ENCODE measurements around the gene MYMX.

DNA sequence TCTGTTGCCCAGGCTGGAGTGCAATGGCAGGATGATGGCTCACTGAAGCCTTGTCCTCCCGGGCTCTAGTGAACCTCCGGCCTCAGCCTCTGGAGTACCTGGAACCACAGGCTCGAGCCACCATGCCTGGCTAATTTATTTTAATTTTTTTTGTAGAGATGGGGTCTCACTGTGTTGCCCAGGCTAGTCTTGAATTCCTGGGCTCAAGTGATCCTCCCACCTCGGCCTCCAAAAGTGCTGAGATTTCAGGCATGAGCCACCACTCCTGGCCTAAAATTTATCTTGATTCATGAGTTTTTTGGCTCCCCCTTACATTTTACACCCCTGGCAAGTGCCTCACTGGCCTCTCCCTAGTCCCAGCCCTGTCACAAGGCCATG lies 4.2 kb downstream of the MYMX start:
- TF ChIP-seq CTCF (conservative IDR thresholded peaks at IDR 0.05; ENCODE audit: low read depth, low read length) (no peak), CEBPB (IDR thresholded peaks at IDR 0.05; ENCODE audit: low read depth, low read length) (no peak), RAD21 (IDR thresholded peaks at IDR 0.05; ENCODE audit: low read length) (no peak), MAFK (IDR thresholded peaks at IDR 0.05; ENCODE audit: low read depth, low read length) (no peak), MXI1 (IDR thresholded peaks at IDR 0.05; ENCODE audit: borderline replicate concordance, low read depth, low read length) (no peak), POLR2A (IDR thresholded peaks at IDR 0.05; ENCODE audit: low read depth, low read length) (no peak)

Measured in IMR-90 (cell line).